Activated gamma-delta T cell treated with Interleukin-2 at 50 U/mL for 16 hours (primary cell): ENCODE results near the gene ENPP3.

Source experiments
- DNase-seq: peaks from one replicate; pipeline ENCODE4 v3.0.0-alpha.2; 2020

Gene ENPP3

DNA sequence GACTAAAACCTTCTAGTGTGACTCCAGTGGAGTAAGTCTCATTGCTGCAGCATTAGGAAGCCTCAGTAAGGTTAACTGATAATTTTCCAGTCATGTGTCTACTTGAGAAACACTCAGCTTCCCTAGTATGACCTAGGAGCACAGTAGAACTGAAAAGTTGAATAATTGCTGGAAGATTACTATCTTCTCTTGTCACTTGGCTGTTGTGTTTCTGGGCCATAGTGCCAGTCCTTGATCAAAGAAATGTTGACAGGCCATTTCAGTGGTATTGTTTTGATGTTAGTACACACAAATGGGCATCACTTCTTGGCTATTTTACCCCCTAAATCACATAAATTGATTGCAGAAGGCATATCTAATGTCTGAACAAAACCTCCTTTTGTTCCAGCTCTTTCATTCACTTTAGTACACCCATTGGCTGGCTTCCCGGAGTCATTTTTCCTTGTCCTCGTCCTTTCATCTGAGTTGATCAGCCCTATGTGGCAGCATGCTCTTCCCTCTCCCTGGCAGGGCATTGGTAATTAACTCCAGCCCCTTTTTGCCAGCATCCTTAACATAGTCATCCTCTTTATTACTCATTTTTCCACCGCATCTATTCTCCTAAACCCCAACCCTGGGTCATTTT lies 6.0 kb downstream of the ENPP3 start:
- DNase-seq = no peak

DNA sequence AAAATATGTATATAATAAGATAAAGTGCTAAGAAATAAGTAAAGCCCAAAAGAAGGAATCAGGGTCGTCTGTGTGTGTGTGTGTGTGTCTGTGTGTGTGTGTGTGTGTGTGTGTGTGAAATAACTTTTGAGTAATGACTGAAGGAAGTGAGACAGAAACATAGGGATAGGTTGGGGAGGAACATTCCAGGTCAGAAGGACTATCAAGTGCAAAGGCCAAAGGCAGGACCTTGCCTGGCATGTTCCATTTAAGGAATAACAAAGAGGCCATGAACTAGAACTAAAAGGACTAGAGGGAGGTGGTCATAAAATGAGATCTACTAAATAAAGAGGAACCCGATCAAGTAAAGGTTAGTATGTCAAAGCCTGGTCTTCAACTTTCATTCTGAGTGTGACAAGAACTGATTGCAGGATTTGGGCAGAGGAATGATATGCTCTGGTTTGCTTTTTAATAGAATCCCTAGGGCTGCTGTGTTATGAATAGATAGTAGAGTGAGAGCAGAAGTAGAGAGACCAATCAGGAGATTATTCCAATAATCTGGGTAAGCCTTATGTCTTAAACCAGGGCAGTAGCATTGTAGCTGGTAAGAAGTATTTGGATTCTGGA lies 6.9 kb downstream of the ENPP3 start:
- DNase-seq = no peak

DNA sequence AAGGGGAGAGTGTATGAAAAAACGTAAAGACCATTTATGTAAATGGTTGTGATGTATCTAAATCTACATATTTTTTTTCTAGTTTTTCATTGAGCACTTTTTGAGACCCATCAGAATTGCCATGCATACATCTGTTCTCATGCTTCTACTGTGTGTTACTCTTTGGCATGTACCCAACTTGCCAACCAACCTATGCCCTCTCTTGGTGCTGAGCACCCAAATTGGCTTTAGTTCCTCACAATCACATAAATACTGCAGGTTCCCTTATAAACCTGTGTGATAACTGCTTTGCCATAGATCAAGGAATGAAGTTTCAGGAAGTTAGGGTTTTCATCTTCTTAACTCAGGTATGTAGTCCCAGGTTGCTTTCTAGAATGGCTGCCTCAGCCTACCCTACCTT lies 7.8 kb downstream of the ENPP3 start:
- DNase-seq = no peak

DNA sequence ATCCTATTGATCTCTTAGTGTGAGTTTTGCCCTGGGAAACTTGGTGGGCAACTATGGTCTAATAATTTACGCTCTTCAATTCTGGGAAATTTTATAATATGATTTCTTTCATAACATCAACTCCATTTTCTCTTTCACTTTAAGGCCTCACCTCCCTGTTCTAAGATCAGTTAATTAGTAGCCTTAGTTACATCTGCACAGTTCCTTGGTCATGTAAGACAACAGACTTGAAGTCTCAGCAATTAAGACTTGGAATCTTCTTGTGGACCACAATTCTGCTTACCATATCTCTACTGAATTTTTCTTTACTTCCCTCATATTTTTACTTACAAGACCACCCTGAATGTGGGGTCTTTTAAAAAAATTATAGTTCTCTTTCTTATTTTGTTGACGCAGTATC lies 8.7 kb downstream of the ENPP3 start:
- no peak for DNase-seq

DNA sequence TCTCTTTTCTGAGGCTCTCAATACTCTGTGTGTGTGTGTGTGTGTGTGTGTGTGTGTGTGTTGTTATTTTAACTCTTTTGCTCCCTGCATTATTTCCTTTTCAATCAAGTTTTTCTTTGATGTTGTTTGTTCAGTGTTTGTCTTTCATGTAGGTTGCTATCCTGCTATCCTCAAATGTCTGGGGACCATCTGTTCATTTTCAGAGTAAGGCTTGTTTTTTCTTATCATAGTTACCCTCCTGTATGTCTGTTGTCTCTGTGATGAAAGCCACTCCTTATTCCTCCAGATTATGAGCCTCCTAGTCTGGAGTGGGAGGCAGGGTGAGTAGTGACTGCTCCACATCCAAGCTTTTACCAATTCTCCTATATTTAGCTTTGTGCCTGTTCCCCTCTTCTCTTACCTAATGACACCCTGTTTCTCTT lies 9.2 kb downstream of the ENPP3 start:
- DNase-seq = no peak

DNA sequence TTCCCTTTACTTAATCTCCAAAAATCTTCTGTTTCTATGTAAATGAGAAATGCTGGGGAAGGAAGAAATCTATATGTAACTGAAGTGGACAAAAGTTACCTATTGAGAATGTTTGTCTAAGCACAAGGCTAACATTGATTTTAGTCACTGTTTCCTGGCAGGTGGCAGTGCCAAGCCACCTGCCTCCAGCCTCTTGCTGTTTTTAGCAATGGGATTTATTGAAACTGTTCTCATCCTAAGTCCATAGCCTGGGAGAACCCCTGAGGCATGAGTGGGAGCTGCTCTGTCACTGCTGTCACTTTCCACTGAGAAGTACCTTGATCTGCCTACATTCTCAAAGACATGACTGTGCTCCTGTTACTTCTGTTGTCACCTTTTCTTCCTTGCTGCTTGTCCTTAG lies 14.7 kb downstream of the ENPP3 start:
- no peak for DNase-seq

DNA sequence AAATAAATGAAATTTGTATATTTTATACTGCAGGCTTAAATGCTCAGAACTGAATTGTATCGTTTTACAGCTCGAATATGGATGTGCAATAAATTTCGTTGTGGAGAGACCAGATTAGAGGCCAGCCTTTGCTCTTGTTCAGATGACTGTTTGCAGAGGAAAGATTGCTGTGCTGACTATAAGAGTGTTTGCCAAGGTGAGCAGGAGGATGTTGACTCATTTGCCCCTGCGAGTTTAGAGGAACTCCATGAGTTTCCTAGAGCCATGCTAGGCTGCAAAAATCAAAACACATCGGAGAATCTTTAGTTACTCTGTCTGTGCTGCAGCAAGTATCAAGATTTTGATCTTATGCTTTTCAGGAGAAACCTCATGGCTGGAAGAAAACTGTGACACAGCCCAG lies 15.4 kb downstream of the ENPP3 start:
- no peak for DNase-seq

DNA sequence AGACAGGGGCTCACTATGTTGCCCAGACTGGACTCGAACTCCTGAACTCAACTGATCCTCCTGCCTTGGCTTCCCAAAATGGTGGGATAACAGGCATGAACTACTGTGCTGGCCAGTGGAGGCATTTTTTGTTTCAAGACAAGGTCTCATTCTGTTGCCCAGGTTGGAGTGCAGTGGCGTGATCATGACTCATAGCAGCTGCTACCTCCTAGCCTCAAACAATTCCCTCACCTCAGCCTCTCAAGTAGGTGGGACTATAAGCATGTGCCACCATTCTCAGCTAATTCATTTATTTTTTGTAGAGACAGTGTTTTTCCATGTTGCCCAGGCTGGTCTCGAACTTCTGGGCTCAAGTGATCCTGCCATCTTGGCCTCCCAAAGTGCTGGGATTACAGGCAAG lies 17.2 kb downstream of the ENPP3 start:
- no peak for DNase-seq

DNA sequence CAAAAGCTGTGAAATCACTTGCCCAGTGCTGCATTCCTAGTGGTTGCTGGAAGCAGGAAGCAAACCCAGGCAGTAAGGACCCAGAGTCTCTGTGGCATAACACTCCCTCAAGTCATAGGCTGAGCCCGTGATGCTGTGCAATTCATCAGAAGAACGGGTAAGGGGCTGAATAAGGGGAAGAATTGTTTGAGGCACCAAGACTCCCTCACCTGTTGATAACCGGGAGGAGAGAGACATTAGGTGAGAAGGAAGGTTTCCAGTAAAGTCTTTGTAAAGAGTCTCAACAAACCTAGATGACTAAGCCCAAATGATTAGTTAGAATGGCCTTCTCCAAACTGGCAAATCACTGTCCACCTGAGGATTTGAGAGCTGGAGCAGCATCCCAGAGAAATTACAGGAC lies 18.3 kb downstream of the ENPP3 start:
- DNase-seq = no peak

DNA sequence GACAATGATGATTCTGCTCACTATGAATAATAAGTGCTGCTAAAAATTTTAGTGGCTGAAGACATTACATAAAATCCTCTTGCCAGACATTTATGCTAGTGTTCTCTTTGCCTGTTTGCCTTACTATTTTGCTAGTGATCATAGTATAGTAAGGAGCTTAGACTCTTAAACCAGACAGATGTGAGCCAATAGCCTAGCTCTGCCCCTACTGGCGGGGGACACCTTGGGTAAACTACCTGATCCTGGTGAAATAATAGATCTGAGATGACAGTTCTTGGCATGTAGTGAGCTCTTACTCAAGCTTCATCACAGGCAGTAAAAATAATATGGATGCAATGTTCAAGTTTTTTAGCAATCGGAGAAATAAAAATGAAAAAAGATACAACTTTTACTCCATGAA lies 18.8 kb downstream of the ENPP3 start:
- DNase-seq = no peak

DNA sequence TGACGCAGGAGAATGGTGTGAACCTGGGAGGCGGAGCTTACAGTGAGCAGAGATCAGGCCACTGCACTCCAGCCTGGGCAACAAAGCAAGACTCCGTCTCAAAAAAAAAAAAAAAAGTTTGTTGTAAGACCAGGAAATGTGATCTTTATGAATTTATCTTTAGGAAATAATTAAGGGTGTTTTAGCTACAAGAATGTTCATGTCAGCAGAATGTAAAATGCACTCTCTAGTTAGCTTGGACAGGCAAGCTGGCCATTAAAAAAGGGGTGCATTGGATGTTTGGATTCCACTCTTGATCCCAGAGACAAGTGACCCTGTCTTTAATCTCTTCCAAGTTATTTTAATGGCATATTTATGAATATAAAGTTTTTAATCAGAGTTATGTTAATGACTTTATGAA lies 19.6 kb downstream of the ENPP3 start:
- no peak for DNase-seq

DNA sequence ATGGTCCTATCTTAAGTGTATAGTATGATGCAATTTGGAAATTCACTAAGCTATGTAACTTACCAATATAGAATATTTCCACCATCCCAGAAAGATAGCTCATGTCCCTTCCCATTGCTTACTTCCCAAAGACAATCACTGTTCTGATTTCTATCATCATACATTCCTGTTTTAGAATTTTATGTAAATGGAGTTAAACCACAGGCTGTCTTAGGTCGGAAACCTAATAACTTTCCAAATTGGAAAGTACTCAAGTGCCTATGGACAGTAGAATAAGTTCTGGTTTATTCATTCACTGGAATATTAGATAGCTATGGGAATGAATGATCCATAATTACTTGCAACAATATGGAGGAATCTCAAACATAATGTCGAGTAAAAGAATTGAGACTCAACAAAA lies 20.1 kb downstream of the ENPP3 start:
- DNase-seq = no peak

DNA sequence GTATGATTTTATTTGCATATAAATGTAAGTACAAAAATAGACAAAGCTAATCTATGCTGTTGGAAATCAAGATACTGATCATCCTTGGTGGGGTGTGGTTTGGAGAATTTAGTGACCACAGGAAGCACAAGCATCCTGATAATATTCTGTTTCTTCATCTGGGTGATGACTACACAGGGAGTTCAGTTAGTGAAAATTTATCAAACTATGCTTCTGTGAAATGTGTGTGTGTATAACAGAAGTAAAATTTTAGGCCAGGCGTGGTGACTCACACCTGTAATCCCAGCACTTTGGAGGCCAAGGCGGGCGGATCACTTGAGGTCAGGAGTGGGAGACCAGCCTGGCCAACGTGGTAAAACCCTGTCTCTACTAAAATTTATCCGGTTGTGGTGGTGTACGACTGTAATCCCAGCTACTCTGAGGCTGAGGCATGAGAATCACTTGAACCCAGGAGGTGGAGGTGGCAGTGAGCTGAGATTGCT lies 20.6 kb downstream of the ENPP3 start:
- DNase-seq = no peak

DNA sequence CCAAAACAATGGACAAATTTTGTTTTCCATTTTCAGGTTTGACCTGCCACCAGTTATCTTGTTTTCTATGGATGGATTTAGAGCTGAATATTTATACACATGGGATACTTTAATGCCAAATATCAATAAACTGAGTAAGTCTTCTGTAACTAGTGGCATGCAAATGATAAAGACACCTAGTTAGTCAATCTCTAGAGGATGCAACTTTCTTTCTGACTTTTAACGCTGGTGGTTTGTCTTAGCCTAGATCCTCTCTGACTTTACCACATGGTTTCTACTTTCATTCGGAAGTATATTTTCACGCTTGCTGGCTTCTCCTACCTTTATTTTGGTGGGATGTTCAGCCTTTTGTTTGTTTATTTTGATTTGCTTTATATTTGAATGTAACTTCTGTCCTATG lies 21.2 kb downstream of the ENPP3 start:
- DNase-seq = no peak

DNA sequence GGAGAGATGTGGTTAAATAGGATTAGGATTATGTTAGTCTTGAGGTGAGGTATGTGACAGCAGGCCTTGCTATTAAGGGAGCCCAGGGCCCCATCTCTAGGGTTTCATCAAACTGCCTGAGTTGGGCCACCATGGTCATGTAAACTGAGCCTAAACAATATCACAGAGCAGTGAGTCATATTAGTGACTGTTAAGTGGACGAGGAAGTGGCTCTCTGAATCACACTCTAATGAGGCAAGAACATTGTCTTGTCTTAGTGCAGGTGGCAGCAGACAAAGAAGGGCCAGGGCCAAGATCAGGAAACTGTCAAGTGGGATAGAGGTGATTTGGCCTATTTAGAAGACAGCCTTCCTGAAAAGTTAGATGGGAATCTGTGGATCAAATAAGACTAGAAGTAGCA lies 23.1 kb downstream of the ENPP3 start:
- DNase-seq = no peak

DNA sequence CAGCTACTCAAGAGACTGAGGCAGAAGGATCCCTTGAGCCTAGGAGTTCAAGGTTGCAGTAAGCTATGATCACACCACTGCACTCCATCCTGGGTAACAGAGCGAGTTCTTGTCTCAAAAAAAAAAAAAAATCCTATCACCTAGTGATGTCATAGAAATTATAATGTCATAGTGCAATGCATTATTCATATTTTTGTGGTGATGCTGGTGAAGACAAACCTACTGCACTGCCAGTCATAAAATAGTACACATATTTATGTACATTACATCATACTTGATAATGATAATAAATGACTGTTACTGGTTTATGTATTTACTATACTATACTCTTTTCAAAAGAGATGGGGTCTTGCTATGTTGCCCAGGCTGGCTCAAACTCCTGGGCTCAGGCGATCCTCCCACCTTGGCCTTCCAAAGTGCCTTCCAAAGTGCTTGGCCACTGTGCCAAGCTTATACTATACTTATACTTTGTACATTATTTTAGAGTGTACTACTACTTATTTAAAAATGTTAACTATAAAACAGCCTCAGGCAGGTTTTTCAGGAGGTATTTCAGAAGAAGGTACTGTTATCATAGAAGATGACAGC lies 26.6 kb downstream of the ENPP3 start:
- no peak for DNase-seq

DNA sequence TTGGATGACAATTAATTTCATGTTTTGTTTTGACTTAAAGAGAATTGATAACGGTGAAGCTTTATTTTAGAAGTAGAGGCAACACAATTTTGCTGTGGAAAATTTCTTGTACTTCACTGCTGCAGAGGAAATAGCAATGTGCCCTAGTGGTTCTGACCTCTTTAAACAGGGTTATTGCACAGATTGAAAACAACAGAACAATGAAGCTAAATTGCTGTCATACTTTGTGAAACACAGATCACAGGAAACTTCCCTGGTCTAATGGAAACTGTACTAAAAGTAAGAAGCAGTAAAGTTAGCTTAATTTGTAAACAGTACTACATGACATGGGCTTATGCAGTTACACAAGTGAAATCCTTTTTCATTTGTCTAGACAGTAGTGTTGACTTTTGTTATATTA lies 32.8 kb downstream of the ENPP3 start:
- DNase-seq = no peak

DNA sequence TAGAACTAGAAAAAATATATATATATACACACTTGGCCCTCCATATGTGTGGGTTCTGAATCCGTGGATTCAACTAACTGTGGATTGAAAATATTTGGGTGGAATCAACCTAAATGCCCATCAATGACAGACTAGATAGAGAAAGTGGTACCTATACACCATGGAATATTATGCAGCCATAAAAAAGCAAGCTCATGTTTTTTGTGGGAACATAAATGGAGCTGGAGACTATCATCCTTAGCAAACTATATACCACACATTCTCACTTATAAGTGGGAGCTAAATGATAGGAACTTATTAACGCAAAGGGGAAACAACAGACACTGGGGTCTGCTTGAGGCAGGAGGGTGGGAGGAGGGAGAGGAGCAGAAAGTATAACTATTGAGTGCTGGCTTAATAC lies 36.1 kb downstream of the ENPP3 start:
- no peak for DNase-seq

DNA sequence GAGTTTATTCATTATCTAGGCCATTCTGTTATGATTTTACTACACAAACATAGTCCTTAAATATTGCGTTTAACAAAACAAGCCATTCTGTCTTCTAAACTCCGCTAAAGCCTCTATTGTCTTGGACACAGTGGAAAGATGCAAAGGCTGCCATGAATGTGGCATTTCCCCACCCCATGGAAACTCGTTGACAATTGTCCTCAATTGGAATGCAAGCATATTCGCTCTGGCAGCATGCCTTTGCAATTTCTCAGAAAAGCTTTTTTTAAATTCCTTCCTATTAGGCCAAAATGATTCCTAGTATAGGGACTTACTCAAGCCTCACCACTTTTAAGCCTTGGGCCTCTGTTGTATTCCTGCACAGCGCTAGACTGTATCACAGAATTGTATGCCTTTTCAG lies 41.3 kb downstream of the ENPP3 start:
- DNase-seq = no peak

DNA sequence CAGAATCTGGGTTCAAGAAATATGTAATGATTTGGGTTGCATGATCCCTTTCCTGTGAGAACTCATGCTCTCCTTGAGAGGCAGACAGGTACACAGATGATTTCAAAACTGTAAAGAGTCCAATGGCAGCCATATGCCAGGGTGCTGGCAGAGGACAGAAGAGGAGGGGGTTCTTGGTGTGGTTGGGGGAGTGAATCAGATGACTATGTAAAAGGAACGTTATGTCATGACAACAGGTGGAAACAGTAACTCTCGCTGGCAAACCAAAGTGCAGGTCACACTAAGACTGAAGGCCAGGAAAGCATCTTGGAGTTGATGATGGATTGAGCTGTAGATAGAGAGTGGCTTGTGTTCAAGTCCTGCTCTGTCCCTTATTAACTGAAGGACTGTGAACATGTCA lies 43.8 kb downstream of the ENPP3 start:
- no peak for DNase-seq

DNA sequence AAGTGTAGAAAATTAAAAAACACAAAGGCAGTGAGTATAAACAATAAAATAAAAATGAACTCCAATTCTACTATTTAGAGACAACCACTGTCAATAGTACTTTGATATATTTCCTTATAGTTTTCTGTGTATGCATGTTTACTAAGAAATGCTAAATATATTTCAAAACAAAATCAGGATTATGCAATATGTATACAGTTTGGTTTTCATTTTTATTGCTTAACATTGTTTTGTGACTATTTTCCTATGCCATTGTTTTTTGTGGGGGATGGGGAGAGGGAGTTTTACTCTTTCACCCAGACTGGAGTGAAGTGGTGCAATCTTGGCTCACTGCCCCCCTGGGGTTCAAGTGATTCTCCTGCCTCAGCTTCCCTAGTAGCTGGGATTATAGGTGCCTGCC lies 44.5 kb downstream of the ENPP3 start:
- no peak for DNase-seq

DNA sequence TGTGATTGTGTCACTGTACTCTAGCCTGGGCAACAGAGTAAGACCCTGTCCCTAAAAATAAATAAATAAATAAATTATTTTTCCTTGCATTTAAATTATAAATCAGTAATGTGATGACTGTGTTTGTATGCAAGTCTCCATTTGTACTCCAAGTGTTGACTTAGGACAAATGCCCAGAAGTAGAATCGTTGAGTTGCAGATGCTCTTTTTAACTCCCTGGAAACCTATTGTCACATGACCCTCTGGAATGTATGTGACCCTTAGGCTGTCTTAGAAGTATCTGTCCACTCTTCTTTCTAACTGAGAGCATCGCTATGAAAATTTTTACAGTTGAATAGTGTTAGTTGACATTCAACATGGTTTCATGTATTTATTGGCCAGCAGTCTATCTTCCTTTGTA lies 45.3 kb downstream of the ENPP3 start:
- no peak for DNase-seq

DNA sequence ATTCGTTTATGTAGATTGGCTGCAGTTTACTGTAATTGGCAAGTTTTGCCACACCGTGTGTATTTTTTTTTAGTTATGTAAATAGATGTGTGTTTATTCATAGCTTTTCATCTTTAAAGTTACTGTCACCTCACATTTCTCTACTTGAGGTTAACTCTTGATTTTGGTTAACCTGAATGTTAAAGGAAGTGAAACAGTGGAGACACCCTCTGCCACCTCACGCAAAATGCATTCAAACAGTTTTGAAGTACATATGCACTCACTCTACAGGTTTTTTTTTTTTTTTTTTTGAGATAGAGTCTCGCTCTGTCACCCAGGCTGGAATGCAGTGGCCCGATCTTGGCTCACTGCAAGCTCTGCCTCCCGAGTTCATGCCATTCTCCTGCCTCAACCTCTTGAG lies 46.4 kb downstream of the ENPP3 start:
- DNase-seq = no peak

DNA sequence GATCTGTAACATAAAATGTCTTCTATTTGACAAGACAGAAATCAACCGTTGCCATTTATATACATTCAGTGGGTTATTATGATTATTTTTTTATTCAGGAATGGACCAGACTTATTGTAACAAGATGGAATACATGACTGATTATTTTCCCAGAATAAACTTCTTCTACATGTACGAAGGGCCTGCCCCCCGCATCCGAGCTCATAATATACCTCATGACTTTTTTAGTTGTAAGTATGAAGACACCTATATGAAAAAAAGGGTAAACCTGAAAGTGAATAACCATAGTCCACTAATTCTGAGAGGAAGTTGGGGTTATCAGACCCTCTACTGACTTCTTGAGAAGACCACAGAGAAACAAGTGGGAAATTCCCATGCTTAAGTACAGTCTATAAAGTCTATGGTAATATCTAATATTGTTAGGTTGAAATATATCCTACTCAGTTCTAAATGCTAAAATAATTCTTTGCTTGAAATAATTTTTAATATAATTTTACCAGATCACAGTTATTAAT lies 48.2 kb downstream of the ENPP3 start:
- no peak for DNase-seq

DNA sequence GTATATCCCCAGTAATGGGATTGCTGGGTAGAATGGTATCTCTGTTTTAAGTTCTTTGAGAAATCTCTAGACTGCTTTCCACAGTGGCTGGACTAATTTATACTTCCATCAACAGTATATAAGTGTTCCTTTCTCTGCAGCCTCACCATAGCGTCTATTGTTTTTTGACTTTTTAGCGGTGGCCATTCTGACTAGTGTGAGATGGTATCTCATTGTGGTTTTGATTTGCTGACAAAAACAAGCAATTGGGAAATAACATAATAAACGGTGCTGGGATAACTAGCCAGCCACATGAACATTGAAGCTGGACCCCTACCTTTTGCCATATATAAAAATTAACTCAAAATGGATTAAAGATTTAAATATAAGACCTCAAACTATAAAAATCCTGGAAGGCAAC lies 49.9 kb downstream of the ENPP3 start:
- no peak for DNase-seq
